GM19023 (cell line): ENCODE results near the gene SYT2.
"Not testable (repeated sequence)": the region's sequence is repeated elsewhere in the genome, so short reads cannot be mapped to it uniquely, and the experiment has no call there.

Experiments
- ATAC-seq: cut with Tn5 transposase; IDR thresholded peaks from one replicate; pipeline ENCODE4 v1.9.1; 2021; ENCODE audit warnings: mild to moderate bottlenecking, moderate library complexity; ENCODE audit not compliant: unreplicated experiment

SYT2 gene

GRCh38 chr1:202599669-202600431 lies 110.4 kb downstream of the SYT2 start:
- peak; percentile 57 for ATAC-seq

- no peak for ATAC-seq
Observed at GRCh38 chr1:202597090-202597761, 113.0 kb downstream of the SYT2 start.

- no peak for ATAC-seq
Observed at GRCh38 chr1:202596638-202597037, 113.6 kb downstream of the SYT2 start.

DNA sequence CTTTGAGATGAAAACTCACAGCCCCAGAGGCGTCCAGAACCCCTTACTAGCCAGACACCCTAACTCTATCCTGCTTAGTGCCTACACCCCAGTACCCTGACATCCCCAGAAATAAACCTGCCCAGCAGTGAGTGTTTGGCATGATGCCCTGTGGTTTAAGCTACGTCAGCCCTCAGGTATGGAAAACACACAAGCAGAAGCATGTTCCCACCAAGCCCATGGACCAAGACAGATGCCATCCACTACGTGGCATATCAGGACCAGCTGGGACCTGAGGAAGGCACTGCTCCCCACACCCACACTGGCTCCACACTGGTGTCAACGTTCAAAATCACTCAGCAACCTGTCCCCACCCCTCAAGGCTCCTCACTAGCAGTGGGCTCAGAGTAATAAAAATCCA lies 116.4 kb downstream of the SYT2 start:
- no peak for ATAC-seq

DNA sequence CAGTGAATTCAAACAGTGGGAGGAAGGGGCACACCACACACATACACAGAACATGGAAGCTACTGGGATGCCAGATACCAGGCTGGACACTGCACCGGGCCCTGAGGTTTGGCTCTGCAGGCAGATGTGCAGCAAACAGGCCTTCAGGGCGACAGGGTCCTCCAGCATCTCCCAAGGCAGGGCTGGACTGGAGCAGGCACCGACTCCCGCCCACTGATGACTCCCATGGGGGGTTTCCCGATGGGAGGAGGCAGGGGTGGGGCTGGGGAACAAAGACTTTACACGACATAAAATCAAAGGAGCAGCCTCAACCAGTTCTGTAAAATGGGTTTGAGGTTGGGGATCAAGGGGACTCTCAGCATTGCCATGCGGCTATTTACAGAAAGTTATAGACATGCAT lies 118.1 kb downstream of the SYT2 start:
- no peak for ATAC-seq

- ATAC-seq, result no peak
Observed at GRCh38 chr1:202591515-202591914, 118.7 kb downstream of the SYT2 start.

- ATAC-seq, result no peak
Observed at GRCh38 chr1:202590975-202591411, 119.3 kb downstream of the SYT2 start.

DNA sequence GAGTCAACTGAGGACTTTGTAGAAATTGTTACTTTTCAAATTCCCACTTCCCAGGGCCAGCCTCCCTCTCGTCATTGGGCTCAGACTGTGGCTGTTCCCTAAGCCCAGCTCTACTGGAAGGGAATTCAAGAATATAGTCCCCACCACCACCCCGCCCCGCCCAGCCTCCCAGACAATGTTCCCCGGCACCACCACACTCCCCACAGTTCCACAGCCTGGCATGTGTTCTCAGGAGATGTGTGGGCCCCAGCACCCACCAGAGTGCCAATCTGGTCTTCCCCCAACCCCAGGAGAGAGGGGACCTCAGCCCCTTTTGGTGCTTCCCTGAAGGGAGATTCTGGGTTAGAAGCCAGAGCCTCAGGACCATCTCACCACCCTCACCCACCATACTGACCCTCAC lies 120.1 kb downstream of the SYT2 start:
- no peak for ATAC-seq

GRCh38 chr1:202589190-202589930 lies 120.9 kb downstream of the SYT2 start:
- ATAC-seq, result no peak

GRCh38 chr1:202588503-202589189 lies 121.6 kb downstream of the SYT2 start:
- no peak for ATAC-seq

- ATAC-seq, result no peak
Observed at GRCh38 chr1:202587859-202588485, 122.3 kb downstream of the SYT2 start.

DNA sequence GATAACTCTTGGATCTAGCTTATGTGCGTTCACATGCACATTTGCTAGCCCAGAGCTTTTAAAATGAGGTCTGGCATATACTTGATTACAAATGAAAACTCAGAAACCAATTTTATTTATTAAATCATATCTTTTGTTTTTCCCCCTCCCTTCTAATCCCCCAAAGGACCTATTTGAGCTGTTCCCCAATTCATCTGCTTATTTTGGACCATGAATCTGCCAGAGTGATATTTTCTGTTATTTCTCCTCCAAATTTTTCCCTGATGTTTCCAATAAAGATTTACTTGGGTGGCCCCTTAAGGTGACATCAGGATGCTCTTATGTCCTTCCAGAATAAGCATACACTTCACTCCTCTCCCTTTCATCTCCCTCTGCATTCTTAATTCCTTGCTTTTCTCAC lies 123.4 kb downstream of the SYT2 start:
- no peak for ATAC-seq

- no peak for ATAC-seq
Observed at GRCh38 chr1:202586018-202586821, 124.0 kb downstream of the SYT2 start.

GRCh38 chr1:202585590-202585933 lies 124.7 kb downstream of the SYT2 start:
- ATAC-seq, result no peak

DNA sequence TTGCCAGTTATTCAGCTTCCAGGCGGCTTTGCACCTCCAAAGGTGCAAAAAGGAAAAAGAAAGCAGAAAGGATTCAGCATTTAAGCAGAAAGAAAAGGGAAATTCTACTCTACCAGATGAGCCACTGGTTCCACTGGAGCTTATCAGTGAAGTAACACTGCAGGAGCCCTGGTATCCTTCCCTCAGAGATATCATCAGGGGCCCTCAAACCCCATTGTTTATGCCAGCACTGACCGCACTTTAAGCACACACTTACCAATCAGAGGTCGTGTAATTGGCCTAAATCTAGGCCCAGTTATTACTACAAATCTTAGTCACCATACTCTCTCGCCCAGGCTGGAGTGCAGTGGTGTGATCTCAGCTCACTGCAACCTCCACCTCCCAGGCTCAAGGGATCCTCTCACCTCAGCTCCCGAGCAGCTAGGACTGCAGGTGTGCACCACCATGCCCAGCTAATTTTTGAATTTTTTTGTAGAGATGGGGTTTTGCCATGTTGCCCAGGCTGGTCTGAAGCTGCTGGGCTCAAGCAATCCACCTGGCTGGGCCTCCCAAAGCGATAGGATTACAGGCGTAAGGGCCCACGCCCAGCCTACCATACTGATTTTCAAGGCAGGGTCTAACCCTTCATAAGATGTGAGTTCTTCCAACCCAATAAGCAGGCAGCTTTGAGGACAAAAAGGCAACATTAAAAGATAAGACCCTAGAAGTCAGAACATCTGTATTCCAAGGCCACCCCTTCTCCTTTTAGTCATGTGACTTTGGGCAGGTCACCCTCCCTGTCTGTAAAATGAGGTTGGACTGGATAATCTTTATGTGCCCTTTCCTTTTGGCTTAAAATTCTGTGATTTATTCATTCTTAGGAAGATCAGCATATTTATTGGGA lies 125.3 kb downstream of the SYT2 start:
- ATAC-seq, result no peak

GRCh38 chr1:202582350-202582749 lies 127.9 kb downstream of the SYT2 start:
- not testable (repeated sequence) for ATAC-seq

- ATAC-seq, result no peak
Observed at GRCh38 chr1:202580619-202581018, 129.6 kb downstream of the SYT2 start.

- no peak for ATAC-seq
Observed at GRCh38 chr1:202579806-202580205, 130.4 kb downstream of the SYT2 start.

- no peak for ATAC-seq
Observed at GRCh38 chr1:202578565-202578964, 131.7 kb downstream of the SYT2 start.
